ENCODE data around the gene DGKI. TPM values are rescaled to one million over a fixed set of nuclear protein-coding genes. Genes with fewer than 3 reads are reported as not detected.
"Not testable (repeated sequence)": the region's sequence is repeated elsewhere in the genome, so short reads cannot be mapped to it uniquely, and the experiment has no call there.

The DGKI gene
- total RNA-seq, 1 donor from 2014 or later, result 98.6 TPM

GRCh38 chr7:137454767-137455166 lies 392.0 kb downstream of the DGKI start:
- FAIRE-seq (no peak), DNase-seq (ENCODE audit: low spot score in 2 of 2) (peak in 1 of 2 donors; percentile 12)

DNA sequence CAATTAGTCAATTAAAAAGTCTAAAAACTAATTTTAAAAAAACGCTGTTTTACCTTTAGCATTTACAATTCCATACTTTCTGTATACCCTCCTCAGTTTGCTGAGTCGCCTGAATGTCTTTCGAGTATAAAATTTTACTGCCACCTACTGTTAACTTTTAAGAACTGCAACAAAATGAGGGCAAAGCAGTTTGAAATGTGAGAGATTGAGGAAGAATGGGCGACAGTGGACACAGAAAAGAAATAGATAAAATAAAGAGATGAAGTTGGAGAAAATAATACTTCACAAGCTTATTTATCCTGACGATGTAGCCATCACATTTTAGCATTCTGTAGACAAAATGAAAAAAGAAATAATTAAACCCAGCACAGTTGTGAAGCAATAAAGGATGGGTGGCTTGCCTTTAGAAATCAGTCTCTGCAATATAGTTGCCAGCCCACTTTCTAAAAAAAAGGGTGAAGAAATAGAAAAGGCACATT lies 392.5 kb downstream of the DGKI start:
- FAIRE-seq (peak; percentile 99), DNase-seq (ENCODE audit: low spot score in 2 of 2) (peak; percentile 14 to 28)

GRCh38 chr7:137453356-137453755 lies 393.4 kb downstream of the DGKI start:
- FAIRE-seq, result no peak
- DNase-seq (ENCODE audit: low spot score in 2 of 2), result peak in 1 of 2 donors; percentile 4

GRCh38 chr7:137449016-137449415 lies 397.8 kb downstream of the DGKI start:
- DNase-seq (ENCODE audit: low spot score in 2 of 2) (no peak), FAIRE-seq (no peak)

DNA sequence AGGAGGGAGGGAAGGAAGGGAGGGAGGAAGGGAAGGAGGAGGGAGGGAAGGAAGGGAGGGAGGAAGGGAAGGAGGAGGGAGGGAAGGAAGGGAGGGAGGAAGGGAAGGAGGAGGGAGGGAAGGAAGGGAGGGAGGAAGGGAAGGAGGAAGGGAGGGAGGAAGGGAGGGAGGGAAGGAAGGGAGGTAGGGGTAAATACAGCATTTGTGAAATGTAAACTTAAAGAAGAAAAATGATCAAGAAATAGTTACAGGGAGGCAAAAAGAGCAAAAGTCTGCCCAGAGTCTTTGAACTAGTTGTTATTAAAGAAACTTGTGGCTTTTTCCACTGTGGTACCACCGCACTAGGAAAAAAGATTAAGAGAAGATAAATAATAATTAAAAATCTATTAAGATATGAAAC lies 398.2 kb downstream of the DGKI start:
- not testable (repeated sequence) for FAIRE-seq; DNase-seq (ENCODE audit: low spot score in 2 of 2)

- FAIRE-seq, result no peak
- no peak for DNase-seq (ENCODE audit: low spot score in 2 of 2)
These were observed 400.7 kb downstream of the DGKI start for GRCh38 chr7:137446025-137446424.

- FAIRE-seq (no peak), DNase-seq (ENCODE audit: low spot score in 2 of 2) (no peak)
These were observed 401.5 kb downstream of the DGKI start for GRCh38 chr7:137445268-137445667.

DNA sequence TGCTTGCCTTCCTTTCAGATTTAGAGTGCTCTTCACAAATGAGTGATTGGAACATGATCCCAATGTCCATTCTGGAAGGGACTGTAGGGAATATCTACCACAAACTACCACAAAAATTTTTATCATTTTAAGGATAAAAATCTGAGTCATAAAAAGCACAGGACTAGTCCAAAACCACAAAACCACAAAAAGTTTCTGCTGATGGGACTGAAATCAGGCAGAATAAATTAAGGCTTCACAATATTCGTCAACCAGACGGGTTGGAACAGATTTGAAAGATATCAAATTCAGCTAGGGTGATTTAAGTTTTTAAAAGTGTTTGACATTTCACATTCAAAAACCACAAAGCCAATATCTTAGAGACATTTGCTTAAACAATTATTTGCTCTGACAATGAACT lies 403.2 kb downstream of the DGKI start:
- DNase-seq (ENCODE audit: low spot score in 2 of 2) (no peak), FAIRE-seq (no peak)

GRCh38 chr7:137441451-137441850 lies 405.3 kb downstream of the DGKI start:
- DNase-seq (ENCODE audit: low spot score in 2 of 2) (no peak), FAIRE-seq (no peak)

DNA sequence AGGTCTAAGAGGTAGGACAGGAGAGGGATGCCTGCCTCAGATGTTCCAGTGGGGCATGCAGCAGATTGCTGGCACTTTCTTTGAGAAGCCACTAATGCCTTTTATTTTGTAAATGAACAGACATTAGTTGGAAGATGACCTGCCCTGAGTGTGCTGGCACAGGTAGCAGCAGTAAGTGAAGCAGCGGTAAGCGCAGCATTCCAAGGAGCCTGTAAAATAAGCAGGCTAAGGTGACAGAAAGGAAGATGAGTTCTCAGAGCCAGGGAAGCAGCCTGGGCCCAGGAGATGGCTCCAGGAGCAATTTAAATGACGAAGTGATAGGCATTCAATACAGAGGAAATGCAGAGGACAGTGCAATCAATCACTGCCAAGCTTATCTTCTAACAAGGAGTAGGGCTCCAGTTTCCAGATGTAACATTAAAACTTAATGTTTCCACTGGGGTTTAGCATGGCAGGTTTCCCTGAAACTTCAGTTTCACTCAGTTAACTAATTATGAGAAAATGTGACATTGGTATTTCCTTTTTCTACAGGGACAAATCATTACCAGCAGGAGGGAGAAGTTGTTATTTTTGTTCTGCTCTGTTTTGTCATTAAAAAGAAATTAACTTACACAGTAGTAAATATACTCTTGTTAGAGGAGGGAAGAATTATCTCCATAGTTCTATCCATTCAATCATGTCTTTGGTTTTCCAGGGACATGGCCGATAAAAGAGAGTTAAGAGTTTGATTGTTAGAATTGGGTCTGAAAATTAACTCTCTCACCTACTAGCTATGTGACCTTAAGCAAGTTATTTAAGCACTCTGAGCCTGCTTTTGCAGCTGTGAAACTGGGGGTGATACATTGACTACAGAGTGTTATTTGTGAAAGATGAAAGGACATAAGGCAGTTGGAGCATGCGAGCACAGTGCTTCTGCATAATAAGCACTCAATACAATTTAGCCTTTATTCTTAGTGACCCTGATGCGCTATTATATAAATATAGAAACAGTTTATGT lies 406.6 kb downstream of the DGKI start:
- FAIRE-seq (no peak), DNase-seq (ENCODE audit: low spot score in 2 of 2) (no peak)

DNA sequence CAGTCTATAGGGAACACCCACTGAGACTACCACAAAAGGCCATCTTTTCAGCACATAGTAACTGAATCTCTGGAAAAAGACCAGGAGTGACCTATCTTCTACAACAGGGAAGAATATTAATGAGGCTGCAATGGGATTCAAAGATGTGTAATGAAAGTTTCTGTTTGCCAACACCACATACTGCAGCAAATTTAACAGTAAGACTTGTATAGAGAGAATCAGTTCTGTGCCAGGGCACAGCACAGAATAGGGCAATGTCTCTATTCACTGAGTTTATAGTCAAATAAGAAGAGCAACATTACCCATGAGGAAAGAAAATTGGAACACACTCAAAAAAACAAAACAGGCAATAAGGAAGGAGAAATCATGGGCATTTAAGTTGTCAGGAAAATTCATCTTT lies 411.8 kb downstream of the DGKI start:
- DNase-seq (ENCODE audit: low spot score in 2 of 2), result no peak
- no peak for FAIRE-seq

GRCh38 chr7:137434530-137434929 lies 412.2 kb downstream of the DGKI start:
- DNase-seq (ENCODE audit: low spot score in 2 of 2) (no peak), FAIRE-seq (peak; percentile 23)

- no peak for FAIRE-seq
- DNase-seq (ENCODE audit: low spot score in 2 of 2), result no peak
These were observed 423.5 kb downstream of the DGKI start for GRCh38 chr7:137423321-137423720.

DNA sequence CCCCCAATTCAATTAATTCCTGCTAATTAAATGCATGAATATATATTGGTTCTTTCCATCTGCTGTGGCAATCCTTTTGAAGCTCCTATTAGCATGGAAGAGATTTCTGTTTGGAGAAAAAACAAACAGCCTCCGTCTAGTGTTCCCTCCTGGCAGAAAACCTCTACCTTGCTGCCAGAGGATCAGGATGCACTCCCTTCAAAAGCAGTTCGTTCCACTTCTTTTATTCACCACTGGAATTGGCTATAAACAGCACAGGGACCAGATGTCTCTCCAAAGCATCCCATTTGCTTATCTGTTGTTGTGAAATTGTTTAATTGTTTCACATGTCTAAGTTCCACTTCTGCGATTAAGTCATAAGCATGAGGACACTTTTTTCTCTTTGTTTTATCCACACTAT lies 425.4 kb downstream of the DGKI start:
- no peak for DNase-seq (ENCODE audit: low spot score in 2 of 2)
- FAIRE-seq, result no peak

- no peak for FAIRE-seq
- no peak for DNase-seq (ENCODE audit: low spot score in 2 of 2)
These were observed 427.9 kb downstream of the DGKI start for GRCh38 chr7:137418841-137419240.

DNA sequence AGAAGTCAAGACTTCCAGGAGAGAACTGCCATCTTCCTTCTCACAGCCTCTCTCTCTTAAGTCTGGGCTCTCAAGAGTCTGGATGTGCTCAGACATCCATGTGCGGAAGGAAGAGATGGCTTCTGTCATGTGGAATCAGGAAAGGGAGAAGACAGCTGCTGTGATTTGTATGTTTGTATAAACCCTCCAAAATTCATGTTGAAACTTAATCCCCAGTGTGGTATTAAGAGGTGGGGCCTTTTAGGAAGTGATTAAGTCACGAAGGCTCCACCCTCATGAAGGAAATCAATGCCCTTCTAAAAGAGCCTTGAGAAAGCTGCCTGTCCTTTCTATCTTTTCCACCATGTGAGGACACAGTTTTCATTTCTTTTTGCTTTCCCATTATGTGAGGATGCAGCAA lies 429.3 kb downstream of the DGKI start:
- DNase-seq (ENCODE audit: low spot score in 2 of 2) (no peak), FAIRE-seq (no peak)

- FAIRE-seq (no peak), DNase-seq (ENCODE audit: low spot score in 2 of 2) (no peak)
These were observed 432.9 kb downstream of the DGKI start for GRCh38 chr7:137413901-137414300.

DNA sequence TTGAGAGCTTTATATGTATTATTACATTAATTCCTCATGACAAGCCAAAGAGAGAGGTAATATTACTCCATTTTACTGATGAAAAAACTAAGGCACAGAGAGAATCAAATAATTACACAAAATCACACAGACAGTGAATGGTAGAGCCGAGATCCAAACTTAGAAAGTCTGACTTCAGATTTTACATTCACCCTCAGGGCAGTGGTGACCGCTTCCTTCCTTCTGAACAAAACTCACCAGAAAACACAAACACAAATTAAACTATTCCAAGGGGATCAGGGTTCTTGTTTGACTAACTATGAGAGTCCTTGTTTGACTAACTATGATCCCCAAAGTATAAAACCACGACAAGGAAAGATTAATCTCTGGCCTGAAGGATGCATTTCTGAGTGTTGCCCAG lies 435.3 kb downstream of the DGKI start:
- FAIRE-seq, result no peak
- no peak for DNase-seq (ENCODE audit: low spot score in 2 of 2)

DNA sequence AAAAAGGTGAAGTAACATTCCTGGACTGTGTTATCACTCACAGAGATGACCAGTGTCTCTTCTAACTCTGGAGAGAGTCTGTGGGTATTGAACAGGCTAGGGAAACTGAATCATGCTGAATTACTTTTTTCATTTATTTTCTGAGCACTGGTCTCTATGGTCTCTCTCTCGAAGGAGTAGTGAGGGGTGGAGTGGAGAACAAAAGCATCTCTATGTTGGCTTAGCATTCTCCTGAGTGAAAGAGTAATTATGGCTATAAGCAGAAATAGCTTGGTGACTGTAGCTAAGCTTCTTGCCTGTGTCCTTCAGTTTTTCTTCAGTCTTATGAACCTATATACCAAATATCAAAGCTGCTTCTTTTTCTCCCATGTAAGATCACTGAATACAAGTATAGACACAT lies 438.6 kb downstream of the DGKI start:
- no peak for FAIRE-seq
- no peak for DNase-seq (ENCODE audit: low spot score in 2 of 2)

- FAIRE-seq (no peak), DNase-seq (ENCODE audit: low spot score in 2 of 2) (no peak)
These were observed 439.7 kb downstream of the DGKI start for GRCh38 chr7:137407078-137407477.

- no peak for DNase-seq (ENCODE audit: low spot score in 2 of 2)
- FAIRE-seq, result no peak
These were observed 442.0 kb downstream of the DGKI start for GRCh38 chr7:137404660-137405317.

DNA sequence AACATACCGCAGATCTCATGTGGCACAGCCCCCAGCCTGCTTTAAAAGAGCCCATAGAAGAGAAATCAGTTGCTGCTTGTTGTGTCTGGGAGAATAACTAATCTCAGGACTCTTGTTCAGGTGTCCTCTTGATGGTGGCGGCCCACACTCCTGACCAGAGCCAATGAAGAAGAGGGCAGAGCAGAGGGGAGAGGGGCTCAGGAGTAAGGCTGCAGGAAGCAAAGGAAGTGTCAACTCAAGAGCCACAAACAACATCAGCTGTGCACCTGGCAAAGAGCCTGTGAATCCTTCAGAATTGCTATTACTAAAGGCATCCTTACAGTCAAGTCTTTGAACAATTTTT lies 443.4 kb downstream of the DGKI start:
- no peak for DNase-seq (ENCODE audit: low spot score in 2 of 2)
- no peak for FAIRE-seq

Data from frontal cortex (tissue), 4 donors.